Measurements from ENCODE around the gene PIGP. TPM values are rescaled to one million over a fixed set of nuclear protein-coding genes. Genes with fewer than 3 reads are reported as not detected.
"Not testable (repeated sequence)": the region's sequence is repeated elsewhere in the genome, so short reads cannot be mapped to it uniquely, and the experiment has no call there.

Gene PIGP
- total RNA-seq: 38.6 TPM

GRCh38 chr21:37072988-37073416 lies at the start of gene PIGP, which contains the start of gene TTC3:
TSS of gene PIGP (minus strand) at chr21:37073071. CDS start at chr21:37072515, 556 bp downstream.
TSS of gene TTC3 (plus strand) at chr21:37073254. CDS start at chr21:37087258, 14,004 bp downstream.
- peak; percentile 96 for DNase-seq (ENCODE audit: low spot score)

GRCh38 chr21:37119421-37120218 lies 46.7 kb upstream of the PIGP start:
- DNase-seq (ENCODE audit: low spot score): no peak

- DNase-seq (ENCODE audit: low spot score): no peak
These were observed 45.4 kb upstream of the PIGP start for GRCh38 chr21:37118187-37118826.

GRCh38 chr21:37117204-37117603 lies 44.3 kb upstream of the PIGP start:
- DNase-seq (ENCODE audit: low spot score): no peak

- not testable (repeated sequence) for DNase-seq (ENCODE audit: low spot score)
These were observed 43.6 kb upstream of the PIGP start for GRCh38 chr21:37116459-37116858.

- not testable (repeated sequence) for DNase-seq (ENCODE audit: low spot score)
These were observed 41.4 kb upstream of the PIGP start for GRCh38 chr21:37114301-37114700.

- DNase-seq (ENCODE audit: low spot score): not testable (repeated sequence)
These were observed 38.2 kb upstream of the PIGP start for GRCh38 chr21:37111029-37111428.

- DNase-seq (ENCODE audit: low spot score): no peak
These were observed 34.1 kb upstream of the PIGP start for GRCh38 chr21:37106998-37107397.

GRCh38 chr21:37102746-37103145 lies 29.9 kb upstream of the PIGP start:
- not testable (repeated sequence) for DNase-seq (ENCODE audit: low spot score)

GRCh38 chr21:37101384-37101783 lies 28.5 kb upstream of the PIGP start:
- no peak for DNase-seq (ENCODE audit: low spot score)

GRCh38 chr21:37100316-37100715 lies 27.4 kb upstream of the PIGP start:
- DNase-seq (ENCODE audit: low spot score): no peak

- no peak for DNase-seq (ENCODE audit: low spot score)
These were observed 25.9 kb upstream of the PIGP start for GRCh38 chr21:37098751-37099150.

- DNase-seq (ENCODE audit: low spot score): no peak
These were observed 22.9 kb upstream of the PIGP start for GRCh38 chr21:37095821-37096220.

GRCh38 chr21:37093977-37094376 lies 21.1 kb upstream of the PIGP start:
- no peak for DNase-seq (ENCODE audit: low spot score)

- DNase-seq (ENCODE audit: low spot score): no peak
These were observed 15.4 kb upstream of the PIGP start for GRCh38 chr21:37088186-37088735.

GRCh38 chr21:37087188-37087587 lies 14.3 kb upstream of the PIGP start:
- DNase-seq (ENCODE audit: low spot score): no peak

- no peak for DNase-seq (ENCODE audit: low spot score)
These were observed 12.9 kb upstream of the PIGP start for GRCh38 chr21:37085726-37086125.

- DNase-seq (ENCODE audit: low spot score): no peak
These were observed 10.1 kb upstream of the PIGP start for GRCh38 chr21:37082856-37083528.

- DNase-seq (ENCODE audit: low spot score): no peak
These were observed 9.5 kb upstream of the PIGP start for GRCh38 chr21:37082375-37082774.

GRCh38 chr21:37079211-37079824 lies 6.4 kb upstream of the PIGP start:
- no peak for DNase-seq (ENCODE audit: low spot score)

- DNase-seq (ENCODE audit: low spot score): no peak
These were observed 4.5 kb upstream of the PIGP start for GRCh38 chr21:37077403-37077802.
